ENCODE data around the gene CENPB.

DNA sequence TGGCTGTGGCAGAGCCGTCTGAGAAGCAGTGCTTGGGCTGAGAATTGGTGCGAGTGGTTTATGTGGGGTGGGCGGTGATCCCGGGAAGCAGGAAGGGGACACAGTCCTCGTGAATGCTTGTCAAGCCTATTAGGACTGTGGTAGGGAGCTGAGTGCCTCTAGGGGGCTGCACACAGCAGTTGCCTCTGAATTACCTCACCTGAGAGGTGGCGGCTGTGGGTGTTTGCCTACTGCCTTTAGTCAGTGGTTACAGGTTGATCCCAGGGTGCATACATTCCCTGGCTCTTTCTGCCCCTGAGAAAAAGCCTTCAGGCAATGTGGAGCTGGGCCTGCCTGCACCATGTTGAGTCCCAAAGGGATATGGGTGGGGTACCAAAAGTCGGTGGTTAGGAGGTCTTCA lies 39.0 kb upstream of the CENPB start:
- no peak for TF ChIP-seq CTCF (IDR thresholded peaks at IDR 0.05)
- no peak for TF ChIP-seq ZFX (IDR thresholded peaks at IDR 0.05; ENCODE audit: borderline replicate concordance)
